Stimulated activated CD8-positive, alpha-beta memory T cell treated with anti-CD3 and anti-CD28 coated beads, Interleukin-4, amount 100 ng/mL, for 24 hours (primary cell): Measurements from ENCODE around the gene ENTPD8.

Experiments used
- DNase-seq: peaks from one replicate; pipeline ENCODE4 v3.0.0-alpha.2; 2020; ENCODE audit warnings: low read depth

ENTPD8 gene

GRCh38 chr9:137447722-137448601 is 6.8 kb upstream of the ENTPD8 start:
- no peak for DNase-seq

- no peak for DNase-seq
Observed at GRCh38 chr9:137446851-137447471, 5.8 kb upstream of the ENTPD8 start.

GRCh38 chr9:137445930-137446431 is 4.8 kb upstream of the ENTPD8 start:
- no peak for DNase-seq

GRCh38 chr9:137445275-137445807 is 4.2 kb upstream of the ENTPD8 start:
- peak; percentile 75 for DNase-seq

GRCh38 chr9:137444106-137444790 is 3.1 kb upstream of the ENTPD8 start:
- DNase-seq = no peak

GRCh38 chr9:137441935-137442321 is 771 bp upstream of the ENTPD8 start:
- DNase-seq = no peak

GRCh38 chr9:137439158-137439714 is 1.9 kb downstream of the ENTPD8 start:
- no peak for DNase-seq

GRCh38 chr9:137438591-137439157 is 2.5 kb downstream of the ENTPD8 start:
- DNase-seq = no peak

GRCh38 chr9:137437691-137438590 is 3.2 kb downstream of the ENTPD8 start:
- no peak for DNase-seq

- no peak for DNase-seq
Observed at GRCh38 chr9:137436761-137437600, 4.2 kb downstream of the ENTPD8 start.

- DNase-seq = no peak
Observed at GRCh38 chr9:137435980-137436760, 5.0 kb downstream of the ENTPD8 start.

GRCh38 chr9:137435381-137435891 is 5.7 kb downstream of the ENTPD8 start:
- no peak for DNase-seq

GRCh38 chr9:137434498-137435380 is 6.4 kb downstream of the ENTPD8 start:
- no peak for DNase-seq

- no peak for DNase-seq
Observed at GRCh38 chr9:137433916-137434431, 7.2 kb downstream of the ENTPD8 start.

GRCh38 chr9:137433349-137433915 is 7.7 kb downstream of the ENTPD8 start:
- DNase-seq = no peak

- DNase-seq = no peak
Observed at GRCh38 chr9:137432687-137433348, 8.3 kb downstream of the ENTPD8 start.
